SK-N-SH treated with all-trans-retinoic acid at 6 μM for 48 hours (cell line): ENCODE results near the gene GDPD4.

ENCODE experiments used
- ATAC-seq: fragments of 200-7000 bp; cut with Tn5 transposase; 3 replicates; pipeline ENCODE4 v1.9.1; 2020; ENCODE audit warnings: mild to moderate bottlenecking, moderate library complexity
- ARNTL ChIP-seq: fragments of 450-650 bp; formaldehyde crosslinking; IDR thresholded peaks from 2 replicates; pipeline ENCODE4 v1.5.0; 2020; ENCODE audit warnings: low read depth, mild to moderate bottlenecking, moderate library complexity, borderline replicate concordance
- BACH2 ChIP-seq: fragments of 250-450 bp; sonication (Bioruptor Pico); IDR thresholded peaks from 2 replicates; pipeline ENCODE4 v1.9.0; 2021; ENCODE audit warnings: mild to moderate bottlenecking, borderline replicate concordance
- CSDC2 ChIP-seq: fragments of 250-450 bp; sonication (Bioruptor Pico); IDR thresholded peaks from 2 replicates; pipeline ENCODE4 v1.5.0; 2020; ENCODE audit warnings: mild to moderate bottlenecking, moderate library complexity
- ESRRG ChIP-seq: fragments of 250-450 bp; sonication (Bioruptor Pico); IDR thresholded peaks from 2 replicates; pipeline ENCODE4 v1.6.1; 2021; ENCODE audit warnings: mild to moderate bottlenecking
- GLIS3 ChIP-seq: fragments of 250-450 bp; sonication (Bioruptor Pico); IDR thresholded peaks from 2 replicates; pipeline ENCODE4 v1.5.0; 2020; ENCODE audit warnings: mild to moderate bottlenecking, moderate library complexity
- ISL1 ChIP-seq: fragments of 250-450 bp; sonication (Bioruptor Pico); IDR thresholded peaks from 2 replicates; pipeline ENCODE4 v2.1.2; 2022; ENCODE audit warnings: mild to moderate bottlenecking, moderate library complexity
- OSR1 ChIP-seq: fragments of 250-450 bp; sonication (Bioruptor Pico); IDR thresholded peaks from 2 replicates; pipeline ENCODE4 v1.8.0; 2022; ENCODE audit warnings: moderate library complexity, mild to moderate bottlenecking, inconsistent platforms
- PPARA ChIP-seq: fragments of 250-450 bp; sonication (Bioruptor Pico); IDR thresholded peaks from 2 replicates; pipeline ENCODE4 v1.5.0; 2020; ENCODE audit warnings: mild to moderate bottlenecking, borderline replicate concordance
- RARB ChIP-seq: fragments of 250-450 bp; sonication (Bioruptor Pico); IDR thresholded peaks from 2 replicates; pipeline ENCODE4 v1.8.0; 2021; ENCODE audit warnings: mild to moderate bottlenecking, moderate library complexity
- SNAI2 ChIP-seq: fragments of 250-450 bp; sonication (Bioruptor Pico); IDR thresholded peaks from 2 replicates; pipeline ENCODE4 v1.5.0; 2020; ENCODE audit warnings: mild to moderate bottlenecking, moderate library complexity
- TCF4 ChIP-seq: fragments of 250-450 bp; sonication (Bioruptor Pico); IDR thresholded peaks from 2 replicates; pipeline ENCODE4 v1.8.0; 2021; ENCODE audit warnings: mild to moderate bottlenecking, moderate library complexity, borderline replicate concordance
- TOX ChIP-seq: fragments of 250-450 bp; sonication (Bioruptor Pico); IDR thresholded peaks from 2 replicates; pipeline ENCODE4 v1.8.0; 2021; ENCODE audit warnings: mild to moderate bottlenecking, moderate library complexity, borderline replicate concordance
- ZC3H10 ChIP-seq: fragments of 250-450 bp; sonication (Bioruptor Pico); IDR thresholded peaks from 2 replicates; pipeline ENCODE4 v1.5.1; 2021; ENCODE audit warnings: mild to moderate bottlenecking, moderate library complexity
- ZFP3 ChIP-seq: fragments of 250-450 bp; sonication (Bioruptor Pico); IDR thresholded peaks from 2 replicates; pipeline ENCODE4 v1.5.0; 2020; ENCODE audit warnings: mild to moderate bottlenecking, moderate library complexity
- ZFP30 ChIP-seq: fragments of 450-650 bp; formaldehyde crosslinking; IDR thresholded peaks from 2 replicates; pipeline ENCODE4 v1.5.0; 2022; ENCODE audit warnings: mild to moderate bottlenecking, moderate library complexity
- ZNF565 ChIP-seq: fragments of 450-650 bp; formaldehyde crosslinking; conservative IDR thresholded peaks from 2 replicates; pipeline ENCODE4 v1.5.0; 2020; ENCODE audit warnings: low read depth, mild to moderate bottlenecking, moderate library complexity
- ZNF8 ChIP-seq: fragments of 450-650 bp; formaldehyde crosslinking; IDR thresholded peaks from 2 replicates; pipeline ENCODE4 v1.5.0; 2020; ENCODE audit warnings: mild to moderate bottlenecking, moderate library complexity
- TF ChIP-seq, protein P1 (sequence below): fragments of 250-450 bp; sonication (Bioruptor Pico); IDR thresholded peaks from 2 replicates; pipeline ENCODE4 v1.8.0; 2021; ENCODE audit warnings: low read depth, mild to moderate bottlenecking, moderate library complexity, borderline replicate concordance
- TF ChIP-seq, protein P2 (sequence below): fragments of 250-450 bp; sonication (Bioruptor Pico); IDR thresholded peaks from 2 replicates; pipeline ENCODE4 v1.5.1; 2021; ENCODE audit warnings: mild to moderate bottlenecking, moderate library complexity
- TF ChIP-seq, protein P3 (sequence below): fragments of 250-450 bp; sonication (Bioruptor Pico); IDR thresholded peaks from 2 replicates; pipeline ENCODE4 v1.5.1; 2020; ENCODE audit warnings: low read depth, mild to moderate bottlenecking, moderate library complexity
- TF ChIP-seq, protein P4 (sequence below): fragments of 250-450 bp; sonication (Bioruptor Pico); IDR thresholded peaks from 2 replicates; pipeline ENCODE4 v1.5.0; 2020; ENCODE audit warnings: mild to moderate bottlenecking, moderate library complexity

The GDPD4 gene

DNA sequence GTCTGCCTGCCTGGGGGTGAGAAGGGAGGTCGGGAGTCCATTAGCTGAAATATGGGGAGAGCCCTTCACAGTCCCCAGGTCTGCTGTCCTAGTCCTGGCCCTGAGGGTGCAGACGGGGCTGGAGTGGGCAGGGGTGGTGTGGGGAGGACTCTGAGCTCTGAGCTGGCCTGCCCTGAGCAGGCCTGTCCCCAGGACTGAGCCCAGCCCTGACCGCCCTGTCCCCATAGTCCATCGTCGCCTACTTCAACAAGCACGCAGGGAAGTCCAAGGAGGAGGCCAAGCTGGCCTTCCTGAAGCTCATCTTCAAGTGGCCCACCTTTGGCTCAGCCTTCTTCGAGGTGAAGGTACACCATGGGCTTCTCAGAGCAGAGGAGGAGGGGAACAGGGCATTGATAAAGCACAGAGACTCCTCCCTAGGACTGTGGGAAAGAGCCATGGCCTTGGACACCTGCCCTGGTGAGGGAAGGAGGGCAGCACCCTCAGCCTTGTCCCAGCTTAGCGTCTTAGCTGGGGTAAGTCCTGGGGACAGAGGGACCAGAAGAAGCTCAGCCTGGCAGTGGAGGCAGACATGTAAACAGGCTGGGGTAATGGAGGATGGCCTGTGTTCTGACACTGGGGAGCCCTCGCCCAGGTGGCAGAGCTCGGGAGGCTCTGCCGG is 89.8 kb downstream of the GDPD4 start:
- ATAC-seq: no peak

DNA sequence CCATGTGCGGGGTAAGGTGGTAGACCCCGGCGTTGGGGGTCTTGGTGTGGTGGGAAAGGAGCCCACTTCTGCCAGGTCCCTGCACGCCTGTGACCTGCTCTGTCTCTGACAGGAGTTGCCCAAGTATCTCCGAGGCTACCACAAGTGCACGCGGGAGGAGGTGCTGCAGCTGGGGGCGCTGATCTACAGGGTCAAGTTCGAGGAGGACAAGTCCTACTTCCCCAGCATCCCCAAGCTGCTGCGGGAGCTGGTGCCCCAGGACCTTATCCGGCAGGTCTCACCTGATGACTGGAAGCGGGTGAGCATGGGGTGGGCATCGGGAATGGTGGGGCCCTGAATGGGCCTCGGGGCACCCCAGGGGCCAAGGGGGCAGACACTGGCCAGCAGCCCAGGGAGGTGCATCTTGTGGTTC is 90.4 kb downstream of the GDPD4 start:
- ATAC-seq: no peak
- TF ChIP-seq ARNTL (CRISPR knock-in tag) (no peak), SNAI2 (no peak), TCF4 (CRISPR knock-in tag) (no peak), ISL1 (CRISPR knock-in tag) (no peak), ZNF8 (CRISPR knock-in tag) (no peak)
- TF ChIP-seq, protein P1, sequence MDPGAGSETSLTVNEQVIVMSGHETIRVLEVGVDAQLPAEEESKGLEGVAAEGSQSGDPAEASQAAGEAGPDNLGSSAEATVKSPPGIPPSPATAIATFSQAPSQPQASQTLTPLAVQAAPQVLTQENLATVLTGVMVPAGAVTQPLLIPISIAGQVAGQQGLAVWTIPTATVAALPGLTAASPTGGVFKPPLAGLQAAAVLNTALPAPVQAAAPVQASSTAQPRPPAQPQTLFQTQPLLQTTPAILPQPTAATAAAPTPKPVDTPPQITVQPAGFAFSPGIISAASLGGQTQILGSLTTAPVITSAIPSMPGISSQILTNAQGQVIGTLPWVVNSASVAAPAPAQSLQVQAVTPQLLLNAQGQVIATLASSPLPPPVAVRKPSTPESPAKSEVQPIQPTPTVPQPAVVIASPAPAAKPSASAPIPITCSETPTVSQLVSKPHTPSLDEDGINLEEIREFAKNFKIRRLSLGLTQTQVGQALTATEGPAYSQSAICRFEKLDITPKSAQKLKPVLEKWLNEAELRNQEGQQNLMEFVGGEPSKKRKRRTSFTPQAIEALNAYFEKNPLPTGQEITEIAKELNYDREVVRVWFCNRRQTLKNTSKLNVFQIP (CRISPR knock-in tag): no peak
- TF ChIP-seq, protein P2, sequence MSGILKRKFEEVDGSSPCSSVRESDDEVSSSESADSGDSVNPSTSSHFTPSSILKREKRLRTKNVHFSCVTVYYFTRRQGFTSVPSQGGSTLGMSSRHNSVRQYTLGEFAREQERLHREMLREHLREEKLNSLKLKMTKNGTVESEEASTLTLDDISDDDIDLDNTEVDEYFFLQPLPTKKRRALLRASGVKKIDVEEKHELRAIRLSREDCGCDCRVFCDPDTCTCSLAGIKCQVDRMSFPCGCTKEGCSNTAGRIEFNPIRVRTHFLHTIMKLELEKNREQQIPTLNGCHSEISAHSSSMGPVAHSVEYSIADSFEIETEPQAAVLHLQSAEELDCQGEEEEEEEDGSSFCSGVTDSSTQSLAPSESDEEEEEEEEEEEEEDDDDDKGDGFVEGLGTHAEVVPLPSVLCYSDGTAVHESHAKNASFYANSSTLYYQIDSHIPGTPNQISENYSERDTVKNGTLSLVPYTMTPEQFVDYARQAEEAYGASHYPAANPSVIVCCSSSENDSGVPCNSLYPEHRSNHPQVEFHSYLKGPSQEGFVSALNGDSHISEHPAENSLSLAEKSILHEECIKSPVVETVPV: no peak
- TF ChIP-seq, protein P3, sequence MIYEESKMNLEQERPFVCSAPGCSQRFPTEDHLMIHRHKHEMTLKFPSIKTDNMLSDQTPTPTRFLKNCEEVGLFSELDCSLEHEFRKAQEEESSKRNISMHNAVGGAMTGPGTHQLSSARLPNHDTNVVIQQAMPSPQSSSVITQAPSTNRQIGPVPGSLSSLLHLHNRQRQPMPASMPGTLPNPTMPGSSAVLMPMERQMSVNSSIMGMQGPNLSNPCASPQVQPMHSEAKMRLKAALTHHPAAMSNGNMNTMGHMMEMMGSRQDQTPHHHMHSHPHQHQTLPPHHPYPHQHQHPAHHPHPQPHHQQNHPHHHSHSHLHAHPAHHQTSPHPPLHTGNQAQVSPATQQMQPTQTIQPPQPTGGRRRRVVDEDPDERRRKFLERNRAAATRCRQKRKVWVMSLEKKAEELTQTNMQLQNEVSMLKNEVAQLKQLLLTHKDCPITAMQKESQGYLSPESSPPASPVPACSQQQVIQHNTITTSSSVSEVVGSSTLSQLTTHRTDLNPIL (CRISPR knock-in tag): no peak
- TF ChIP-seq, all 23 proteins: peak for 0

More for the DNA sequence above, 89.8 kb downstream of the GDPD4 start:
- TF ChIP-seq OSR1 (no peak), TCF4 (CRISPR knock-in tag) (no peak), ZNF565 (no peak), ZNF8 (CRISPR knock-in tag) (no peak), TOX (CRISPR knock-in tag) (no peak), ESRRG (CRISPR knock-in tag) (no peak), CSDC2 (CRISPR knock-in tag) (no peak), ARNTL (CRISPR knock-in tag) (no peak), GLIS3 (CRISPR knock-in tag) (no peak)
- TF ChIP-seq, protein P3 (CRISPR knock-in tag): no peak
- TF ChIP-seq, all 23 proteins: peak for 0

DNA sequence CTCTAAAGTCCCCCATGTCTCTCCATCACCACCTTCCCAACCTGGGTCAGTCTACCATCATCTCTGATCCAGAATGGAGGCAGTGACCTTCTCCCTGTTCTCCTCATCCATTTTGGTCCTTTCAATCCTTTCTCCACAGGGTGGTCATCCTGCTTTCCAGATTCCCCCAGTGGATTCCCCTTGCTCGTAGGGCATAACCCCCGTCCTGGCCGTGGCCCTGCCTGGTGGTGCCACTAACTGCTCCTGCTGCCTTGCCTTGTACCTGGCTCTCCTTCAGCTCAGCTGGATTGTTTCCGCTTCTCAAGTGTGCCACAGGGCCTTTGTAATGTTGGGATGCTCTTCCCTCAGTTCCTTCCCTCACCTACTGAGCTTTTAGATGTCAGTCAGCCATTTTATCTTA is 91.8 kb downstream of the GDPD4 start:
- no peak for TF ChIP-seq ZNF8 (CRISPR knock-in tag)
- TF ChIP-seq, protein P1 (CRISPR knock-in tag): no peak
- no peak for TF ChIP-seq BACH2
- TF ChIP-seq ZFP3: no peak
- TF ChIP-seq TCF4 (CRISPR knock-in tag): no peak
- TF ChIP-seq ZNF565: no peak
- TF ChIP-seq ZC3H10 (CRISPR knock-in tag): no peak
- TF ChIP-seq GLIS3 (CRISPR knock-in tag): no peak
- TF ChIP-seq OSR1: no peak
- TF ChIP-seq PPARA: no peak
- TF ChIP-seq RARB (CRISPR knock-in tag): no peak
- TF ChIP-seq TOX (CRISPR knock-in tag): no peak
- TF ChIP-seq, protein P2: no peak
- TF ChIP-seq CSDC2 (CRISPR knock-in tag): no peak
- TF ChIP-seq, protein P4, sequence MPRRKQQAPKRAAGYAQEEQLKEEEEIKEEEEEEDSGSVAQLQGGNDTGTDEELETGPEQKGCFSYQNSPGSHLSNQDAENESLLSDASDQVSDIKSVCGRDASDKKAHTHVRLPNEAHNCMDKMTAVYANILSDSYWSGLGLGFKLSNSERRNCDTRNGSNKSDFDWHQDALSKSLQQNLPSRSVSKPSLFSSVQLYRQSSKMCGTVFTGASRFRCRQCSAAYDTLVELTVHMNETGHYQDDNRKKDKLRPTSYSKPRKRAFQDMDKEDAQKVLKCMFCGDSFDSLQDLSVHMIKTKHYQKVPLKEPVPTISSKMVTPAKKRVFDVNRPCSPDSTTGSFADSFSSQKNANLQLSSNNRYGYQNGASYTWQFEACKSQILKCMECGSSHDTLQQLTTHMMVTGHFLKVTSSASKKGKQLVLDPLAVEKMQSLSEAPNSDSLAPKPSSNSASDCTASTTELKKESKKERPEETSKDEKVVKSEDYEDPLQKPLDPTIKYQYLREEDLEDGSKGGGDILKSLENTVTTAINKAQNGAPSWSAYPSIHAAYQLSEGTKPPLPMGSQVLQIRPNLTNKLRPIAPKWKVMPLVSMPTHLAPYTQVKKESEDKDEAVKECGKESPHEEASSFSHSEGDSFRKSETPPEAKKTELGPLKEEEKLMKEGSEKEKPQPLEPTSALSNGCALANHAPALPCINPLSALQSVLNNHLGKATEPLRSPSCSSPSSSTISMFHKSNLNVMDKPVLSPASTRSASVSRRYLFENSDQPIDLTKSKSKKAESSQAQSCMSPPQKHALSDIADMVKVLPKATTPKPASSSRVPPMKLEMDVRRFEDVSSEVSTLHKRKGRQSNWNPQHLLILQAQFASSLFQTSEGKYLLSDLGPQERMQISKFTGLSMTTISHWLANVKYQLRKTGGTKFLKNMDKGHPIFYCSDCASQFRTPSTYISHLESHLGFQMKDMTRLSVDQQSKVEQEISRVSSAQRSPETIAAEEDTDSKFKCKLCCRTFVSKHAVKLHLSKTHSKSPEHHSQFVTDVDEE (CRISPR knock-in tag): no peak
- TF ChIP-seq ZFP30 (CRISPR knock-in tag): no peak
- no peak for TF ChIP-seq ESRRG (CRISPR knock-in tag)
- no peak for TF ChIP-seq ISL1 (CRISPR knock-in tag)
- no peak for ATAC-seq
